Measurements from ENCODE around the gene FGF14.

GRCh38 chr13:101830035-101830434, 571.8 kb downstream of the FGF14 start:
- TF ChIP-seq CTCF (IDR thresholded peaks at IDR 0.05), result no peak
- no peak for TF ChIP-seq POLR2A (IDR thresholded peaks at IDR 0.05)
